Neural progenitor cell (in vitro differentiated cells): Measurements from ENCODE around the gene CTXN1. TPM values are rescaled to one million over a fixed set of nuclear protein-coding genes. Genes with fewer than 3 reads are reported as not detected.
A peak's percentile ranks its signal among the peaks of the same experiment; 100 is the strongest.

Experiments
- DNase-seq: peaks from one replicate; pipeline ENCODE4 v3.0.0-alpha.2; 2016; ENCODE audit warnings: low spot score
- H2AFZ ChIP-seq: fragments of 200-600 bp; sonication (generic); replicated peaks from 2 replicates; pipeline ENCODE4 v1.6.1; 2016; ENCODE audit warnings: antibody characterized with exemption
- H3F3A ChIP-seq: fragments of 200-600 bp; sonication (generic); 2 replicates; pipeline ENCODE4 v1.6.1; 2016; ENCODE audit warnings: antibody characterized with exemption, low read depth
- H3K27ac ChIP-seq: fragments of 200-600 bp; sonication (generic); 2 replicates; pipeline ENCODE4 v1.5.1; 2016; ENCODE audit warnings: mild to moderate bottlenecking
- H3K27me3 ChIP-seq: fragments of 200-600 bp; sonication (generic); 2 replicates; pipeline ENCODE4 v1.6.1; 2016; ENCODE audit warnings: mild to moderate bottlenecking, moderate library complexity
- H3K36me3 ChIP-seq: fragments of 200-600 bp; sonication (generic); 2 replicates; pipeline ENCODE4 v1.5.1; 2016
- H3K4me1 ChIP-seq: fragments of 200-600 bp; sonication (generic); 2 replicates; pipeline ENCODE4 v1.6.1; 2016; ENCODE audit warnings: mixed run types
- H3K4me2 ChIP-seq: fragments of 200-600 bp; sonication (generic); 2 replicates; pipeline ENCODE4 v1.6.1; 2016
- H3K4me3 ChIP-seq: fragments of 200-600 bp; sonication (generic); 2 replicates; pipeline ENCODE4 v1.5.1; 2016
- H3K79me2 ChIP-seq: fragments of 200-600 bp; sonication (generic); 2 replicates; pipeline ENCODE4 v1.6.1; 2016; ENCODE audit warnings: low read depth
- H3K9ac ChIP-seq: fragments of 200-600 bp; sonication (generic); 2 replicates; pipeline ENCODE4 v1.6.1; 2016
- H3K9me3 ChIP-seq: fragments of 200-600 bp; sonication (generic); 2 replicates; pipeline ENCODE4 v1.5.1; 2016; ENCODE audit warnings: low read depth
- H4K20me1 ChIP-seq: fragments of 200-600 bp; sonication (generic); 2 replicates; pipeline ENCODE4 v1.6.1; 2016; ENCODE audit warnings: low read depth
- H3K27ac Mint-ChIP-seq: 3 replicates; pipeline ENCODE4 v1.8.0; 2021; ENCODE audit warnings: mixed read lengths
- H3K27me3 Mint-ChIP-seq: 2 replicates; pipeline ENCODE4 v1.8.0; 2022; ENCODE audit warnings: low read depth, mild to moderate bottlenecking, inconsistent platforms, moderate library complexity, mixed read lengths; ENCODE audit not compliant: insufficient read depth
- H3K36me3 Mint-ChIP-seq: 3 replicates; pipeline ENCODE4 v1.8.0; 2021; ENCODE audit warnings: mixed read lengths
- H3K4me1 Mint-ChIP-seq: 3 replicates; pipeline ENCODE4 v1.8.0; 2021; ENCODE audit warnings: mixed read lengths
- H3K4me3 Mint-ChIP-seq: 3 replicates; pipeline ENCODE4 v1.8.0; 2021; ENCODE audit warnings: mild to moderate bottlenecking, moderate library complexity, mixed read lengths
- H3K9me3 Mint-ChIP-seq: 3 replicates; pipeline ENCODE4 v1.8.0; 2020; ENCODE audit warnings: mixed read lengths
- CTCF ChIP-seq: fragments of 200-600 bp; sonication (generic); IDR thresholded peaks from 2 replicates; pipeline ENCODE4 v1.5.1; 2017; ENCODE audit warnings: antibody characterized with exemption, mild to moderate bottlenecking
- EZH2 ChIP-seq: fragments of 200-600 bp; sonication (generic); IDR thresholded peaks from 2 replicates; pipeline ENCODE4 v1.6.1; 2017; ENCODE audit warnings: antibody characterized with exemption, mild to moderate bottlenecking, moderate library complexity
- EZH2phosphoT487 ChIP-seq: fragments of 200-600 bp; sonication (generic); IDR thresholded peaks from 2 replicates; pipeline ENCODE4 v1.6.1; 2017; ENCODE audit warnings: antibody characterized with exemption
- total RNA-seq: library from RNA; depleted of rRNA; stranded (reverse); fragments of >200 nt; gene quantifications from 2 replicates; pipeline ENCODE4 v1.2.3, GENCODE V29; 2015; ENCODE audit warnings: low replicate concordance

CTXN1 gene
- total RNA-seq, 1 donor from 2014 or later: 3.7 TPM

- peaks cover 61% of the 10 kb centered on the region for H4K20me1 ChIP-seq
- H3K27me3 ChIP-seq: no peaks in the 10 kb centered on the region
- TF ChIP-seq CTCF (no peak), EZH2phosphoT487 (no peak), EZH2 (no peak)
- no peak overlapping the region for H2AFZ ChIP-seq
- Mint-ChIP-seq H3K27me3 (peaks cover 2% of the 10 kb centered on the region), H3K4me3 (no peak overlapping the region), H3K27ac (no peak overlapping the region), H3K36me3 (peaks cover 26% of the 10 kb centered on the region), H3K4me1 (no peaks in the 10 kb centered on the region), H3K9me3 (no peaks in the 10 kb centered on the region)
- no peak overlapping the region for H3K4me3 ChIP-seq
- no peaks in the 10 kb centered on the region for H3K9me3 ChIP-seq
- DNase-seq: no peak
- H3K4me2 ChIP-seq: no peak overlapping the region
- H3K9ac ChIP-seq: no peak overlapping the region
- H3F3A ChIP-seq: peaks cover 14% of the 10 kb centered on the region
- no peaks in the 10 kb centered on the region for H3K4me1 ChIP-seq
- H3K79me2 ChIP-seq: peaks cover 17% of the 10 kb centered on the region
- H3K36me3 ChIP-seq: no peaks in the 10 kb centered on the region
- H3K27ac ChIP-seq: peak overlapping the region; percentile 51
These were observed 45.9 kb upstream of the CTXN1 start for GRCh38 chr19:7971553-7972520.

GRCh38 chr19:7970716-7971448, 44.9 kb upstream of the CTXN1 start:
- H2AFZ ChIP-seq: no peak overlapping the region
- H4K20me1 ChIP-seq: peaks cover 54% of the 10 kb centered on the region
- no peak overlapping the region for H3K4me2 ChIP-seq
- no peaks in the 10 kb centered on the region for H3K4me1 ChIP-seq
- Mint-ChIP-seq H3K27ac (no peak overlapping the region), H3K4me3 (no peak overlapping the region), H3K27me3 (peaks cover 2% of the 10 kb centered on the region), H3K36me3 (peaks cover 31% of the 10 kb centered on the region), H3K9me3 (no peaks in the 10 kb centered on the region), H3K4me1 (no peaks in the 10 kb centered on the region)
- peak; percentile 85 for TF ChIP-seq CTCF
- no peak for TF ChIP-seq EZH2
- peaks cover 17% of the 10 kb centered on the region for H3K79me2 ChIP-seq
- no peak overlapping the region for H3K9ac ChIP-seq
- peaks cover 14% of the 10 kb centered on the region for H3F3A ChIP-seq
- peak; percentile 86 for DNase-seq
- H3K9me3 ChIP-seq: no peaks in the 10 kb centered on the region
- peak overlapping the region; percentile 51 for H3K27ac ChIP-seq
- H3K36me3 ChIP-seq: no peaks in the 10 kb centered on the region
- no peak overlapping the region for H3K4me3 ChIP-seq
- H3K27me3 ChIP-seq: no peaks in the 10 kb centered on the region

GRCh38 chr19:7969555-7969939, 43.6 kb upstream of the CTXN1 start:
- H3K9me3 Mint-ChIP-seq: no peaks in the 10 kb centered on the region
- peaks cover 2% of the 10 kb centered on the region for H3K27me3 Mint-ChIP-seq
- TF ChIP-seq EZH2phosphoT487 (no peak), CTCF (no peak), EZH2 (no peak)
- peaks cover 19% of the 10 kb centered on the region for H3F3A ChIP-seq
- peaks cover 17% of the 10 kb centered on the region for H3K79me2 ChIP-seq
- H2AFZ ChIP-seq: no peak overlapping the region
- H3K4me1 ChIP-seq: no peaks in the 10 kb centered on the region
- peaks cover 47% of the 10 kb centered on the region for H4K20me1 ChIP-seq
- no peak for DNase-seq
- no peak overlapping the region for H3K4me3 Mint-ChIP-seq
- H3K27ac Mint-ChIP-seq: no peak overlapping the region
- H3K36me3 ChIP-seq: no peaks in the 10 kb centered on the region
- no peak overlapping the region for H3K9ac ChIP-seq
- no peaks in the 10 kb centered on the region for H3K4me1 Mint-ChIP-seq
- no peaks in the 10 kb centered on the region for H3K9me3 ChIP-seq
- H3K4me3 ChIP-seq: no peak overlapping the region
- H3K36me3 Mint-ChIP-seq: peaks cover 30% of the 10 kb centered on the region
- H3K4me2 ChIP-seq: no peak overlapping the region
- no peak overlapping the region for H3K27ac ChIP-seq
- no peaks in the 10 kb centered on the region for H3K27me3 ChIP-seq
